Measurements from ENCODE around the gene TTC39B.

The TTC39B gene

DNA sequence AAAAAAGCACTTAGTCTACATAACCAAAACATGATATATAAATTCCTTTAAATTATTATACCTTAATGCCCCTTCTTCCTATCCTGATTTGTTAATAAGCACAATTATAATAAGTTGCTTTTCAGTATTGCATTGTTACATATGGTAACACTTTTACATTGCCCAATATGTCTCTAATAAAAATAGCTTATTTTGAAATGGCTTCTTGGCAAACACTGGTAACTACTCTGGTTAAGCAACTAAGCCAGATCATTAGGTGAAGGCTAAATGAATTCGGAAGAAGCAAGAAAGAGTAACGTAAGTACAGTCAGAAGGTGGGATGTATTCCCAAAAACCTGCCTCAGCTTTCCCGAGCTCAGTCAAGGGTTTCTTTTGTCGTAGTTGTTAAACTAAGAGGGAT is 85.3 kb downstream of the TTC39B start:
- DNase-seq = no peak

GRCh38 chr9:15220658-15221318 is 86.2 kb downstream of the TTC39B start:
- no peak for DNase-seq

GRCh38 chr9:15219546-15219945 is 87.5 kb downstream of the TTC39B start:
- no peak for DNase-seq

GRCh38 chr9:15218994-15219393 is 88.0 kb downstream of the TTC39B start:
- no peak for DNase-seq

DNA sequence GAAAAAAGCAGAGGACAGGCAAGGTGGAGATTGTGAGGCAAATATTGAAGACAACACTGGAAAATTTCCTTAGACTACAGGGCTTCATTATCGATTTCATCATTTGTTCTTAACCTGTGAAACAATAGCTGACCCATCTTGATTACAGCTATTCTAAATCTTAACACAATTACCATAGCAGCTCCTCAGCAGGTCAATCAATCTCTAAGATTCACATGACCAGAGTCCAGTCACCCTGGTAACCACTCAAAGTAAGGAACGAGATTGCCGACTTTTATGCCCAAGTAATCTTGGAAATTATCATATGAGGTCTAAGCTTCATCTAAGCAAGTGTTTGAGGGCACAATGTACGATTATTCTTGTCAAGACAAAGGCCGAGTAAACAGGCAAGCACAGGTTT is 93.8 kb downstream of the TTC39B start:
- no peak for DNase-seq

DNA sequence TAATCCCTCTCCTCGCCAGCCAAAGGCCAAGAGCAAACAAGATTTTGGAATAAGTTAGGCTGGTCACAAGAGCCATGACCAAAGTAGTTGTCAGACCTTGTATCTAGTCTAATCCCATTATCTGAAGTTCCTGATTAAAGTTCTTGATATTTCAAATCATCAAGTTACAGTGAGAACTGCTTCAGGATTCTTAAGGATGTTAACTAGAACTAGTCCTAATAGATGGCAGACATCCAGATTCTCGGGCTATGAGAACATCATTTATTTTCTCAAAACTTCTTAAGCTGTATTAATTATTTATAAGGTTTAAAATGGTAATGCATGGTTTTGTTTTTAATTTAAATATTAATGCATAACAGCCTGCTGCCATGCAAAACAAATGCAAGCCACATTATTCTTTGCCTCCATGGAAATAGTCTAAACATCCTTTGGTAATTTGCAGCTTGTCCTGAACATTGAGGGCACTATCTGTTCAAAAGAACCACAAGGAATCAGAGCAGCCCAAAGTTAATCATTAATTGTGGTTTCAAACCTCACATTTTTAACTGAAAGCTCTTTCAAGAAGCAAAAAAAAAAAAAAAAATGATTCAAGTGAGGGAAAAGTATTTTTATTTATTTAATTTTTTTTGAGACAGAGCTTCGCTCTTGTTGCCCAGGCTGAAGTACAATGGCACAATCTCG is 95.1 kb downstream of the TTC39B start:
- DNase-seq = no peak

DNA sequence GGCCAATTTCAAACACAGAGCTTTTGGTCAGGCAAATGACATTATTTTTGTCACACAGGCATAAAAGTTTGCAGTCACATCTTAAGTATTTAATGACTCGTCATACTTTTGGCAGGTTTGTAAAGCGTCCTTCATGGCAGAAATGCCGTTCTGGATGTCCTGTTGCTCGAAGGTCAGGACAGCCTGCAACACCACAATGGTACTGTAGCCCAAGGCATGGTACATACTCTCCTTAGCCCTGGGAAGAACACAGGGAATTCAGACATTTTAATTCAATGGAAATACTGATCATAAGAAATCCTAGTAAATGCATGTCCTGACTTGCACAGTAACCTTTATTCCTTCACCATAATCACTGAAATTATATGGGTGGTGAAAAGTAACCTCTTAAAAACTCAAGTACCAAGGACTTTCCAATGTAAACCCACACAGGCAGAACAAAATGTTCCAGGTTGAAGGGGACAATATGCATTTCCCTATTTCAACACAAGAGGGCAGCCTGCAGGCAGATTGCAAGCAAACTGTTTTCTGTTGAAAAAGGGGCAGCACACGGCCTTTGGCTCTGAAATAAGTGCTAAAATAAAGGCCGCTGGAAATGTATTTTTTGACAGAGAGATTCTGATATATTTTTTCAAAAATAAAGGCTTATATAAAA is 95.7 kb downstream of the TTC39B start:
- peak; percentile 40 for DNase-seq

DNA sequence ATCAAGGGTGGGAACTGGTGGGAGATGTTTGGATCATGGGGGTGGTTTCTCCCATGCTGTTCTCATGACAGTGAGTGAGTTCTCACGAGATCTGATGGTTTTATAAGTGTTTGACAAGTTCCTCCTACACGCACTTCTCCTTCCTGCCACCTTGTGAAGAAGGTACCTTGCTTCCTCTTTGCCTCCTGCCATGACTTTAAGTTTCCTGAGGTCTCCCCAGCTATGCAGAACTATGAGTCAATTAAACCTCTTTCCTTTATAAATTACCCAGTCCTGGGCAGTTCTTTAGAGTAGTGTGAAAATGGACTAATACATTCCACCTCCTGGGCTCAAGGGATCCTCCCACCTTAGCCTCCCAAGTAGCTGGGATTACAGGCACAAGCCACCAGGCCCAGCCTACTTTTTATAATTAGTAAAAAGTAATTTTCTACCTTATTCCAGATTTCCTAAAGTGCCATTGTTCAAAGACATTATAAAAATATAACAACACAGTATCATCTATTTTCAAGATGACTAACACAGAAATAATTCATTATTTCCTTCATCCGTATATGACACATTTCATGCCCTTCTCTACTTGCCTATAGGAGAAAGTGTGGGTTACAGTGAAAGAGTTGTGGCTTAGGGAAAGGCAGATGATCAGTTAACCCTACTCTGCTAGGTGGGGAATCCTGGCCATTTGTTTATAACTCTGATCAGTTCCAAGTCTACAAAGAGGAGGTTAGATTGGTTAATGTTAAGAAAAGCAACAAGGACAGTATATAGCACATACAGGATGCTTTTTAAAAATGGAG is 99.9 kb downstream of the TTC39B start:
- no peak for DNase-seq

DNA sequence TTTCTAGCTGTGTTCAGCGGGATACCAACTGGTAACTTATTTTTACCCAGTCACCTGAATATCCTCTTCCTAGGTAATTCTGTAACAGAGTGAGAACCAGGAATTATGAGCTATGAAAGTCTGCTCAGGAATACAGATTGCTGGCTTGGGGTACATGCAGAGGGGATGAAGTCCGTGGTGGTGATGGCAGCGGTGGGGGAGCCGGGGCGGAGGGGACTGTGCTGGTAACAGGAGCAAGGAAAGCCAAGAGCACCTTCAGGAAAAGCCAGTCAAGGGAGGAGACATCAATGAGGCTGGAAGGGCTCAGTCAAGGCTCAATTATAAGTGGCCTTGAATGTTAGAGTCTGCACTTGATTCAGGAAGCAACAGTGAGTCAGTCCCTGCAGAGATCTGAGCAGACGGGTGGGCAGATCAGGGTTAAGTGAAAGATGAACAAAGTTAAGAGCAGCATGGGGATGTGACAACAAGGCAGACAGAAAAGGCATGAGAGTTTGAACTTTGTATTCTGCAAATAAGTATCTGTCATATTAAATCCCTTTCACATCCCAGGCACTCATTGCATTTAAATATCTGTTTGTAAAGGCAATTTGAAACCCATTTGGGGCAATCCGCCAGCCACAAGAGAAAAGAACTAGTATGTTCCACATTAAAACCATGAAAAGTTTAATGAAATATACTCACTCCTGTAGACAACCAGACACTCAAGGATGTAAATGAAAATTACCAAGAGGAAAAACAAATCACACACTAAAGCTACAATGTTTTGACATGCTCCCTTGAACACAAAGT is 101.2 kb downstream of the TTC39B start:
- no peak for DNase-seq

- DNase-seq = no peak
These were observed 103.4 kb downstream of the TTC39B start for GRCh38 chr9:15203581-15203980.

DNA sequence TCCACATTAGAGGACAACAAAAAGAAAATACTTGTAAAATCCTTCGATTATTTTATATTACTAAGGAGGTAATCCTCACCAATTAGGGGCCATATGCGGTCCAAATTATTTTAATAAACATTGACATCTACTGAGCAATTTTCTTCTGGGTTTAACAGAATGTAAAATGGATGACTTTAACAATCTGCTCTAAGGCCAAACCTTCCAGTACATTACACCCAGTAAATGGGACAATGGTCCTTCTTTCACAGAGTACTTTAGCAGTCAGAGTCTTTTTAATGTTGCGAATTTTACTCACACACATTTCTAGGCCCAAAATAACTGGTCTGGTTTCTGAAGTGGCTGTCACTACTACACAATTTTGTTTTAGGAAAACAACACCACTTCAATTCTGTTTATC is 106.9 kb downstream of the TTC39B start:
- no peak for DNase-seq

- no peak for DNase-seq
These were observed 114.2 kb downstream of the TTC39B start for GRCh38 chr9:15192856-15193255.

DNA sequence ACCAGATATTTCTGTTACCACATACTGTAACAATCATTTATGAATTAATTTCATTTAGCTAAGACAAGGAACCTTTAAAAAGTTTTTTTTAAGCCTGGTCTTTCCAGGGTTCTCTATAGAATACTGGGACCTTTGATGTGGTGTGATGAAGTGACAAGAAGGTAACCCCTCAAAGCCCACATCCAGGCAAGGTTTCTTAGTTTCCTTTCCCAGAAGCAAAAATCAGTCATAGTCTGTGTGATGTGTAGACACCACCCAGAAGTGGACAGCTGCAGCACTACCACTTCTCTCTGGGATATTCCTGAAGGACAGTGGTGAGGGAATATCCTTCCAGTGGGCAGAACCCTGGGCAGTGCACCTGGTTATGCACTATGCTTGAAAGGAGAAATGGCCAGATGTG is 115.6 kb downstream of the TTC39B start:
- no peak for DNase-seq

GRCh38 chr9:15189481-15189880 is 117.5 kb downstream of the TTC39B start:
- DNase-seq = no peak

GRCh38 chr9:15187589-15187988 is 119.4 kb downstream of the TTC39B start:
- DNase-seq = no peak

GRCh38 chr9:15182730-15183129 is 124.3 kb downstream of the TTC39B start:
- DNase-seq = no peak

DNA sequence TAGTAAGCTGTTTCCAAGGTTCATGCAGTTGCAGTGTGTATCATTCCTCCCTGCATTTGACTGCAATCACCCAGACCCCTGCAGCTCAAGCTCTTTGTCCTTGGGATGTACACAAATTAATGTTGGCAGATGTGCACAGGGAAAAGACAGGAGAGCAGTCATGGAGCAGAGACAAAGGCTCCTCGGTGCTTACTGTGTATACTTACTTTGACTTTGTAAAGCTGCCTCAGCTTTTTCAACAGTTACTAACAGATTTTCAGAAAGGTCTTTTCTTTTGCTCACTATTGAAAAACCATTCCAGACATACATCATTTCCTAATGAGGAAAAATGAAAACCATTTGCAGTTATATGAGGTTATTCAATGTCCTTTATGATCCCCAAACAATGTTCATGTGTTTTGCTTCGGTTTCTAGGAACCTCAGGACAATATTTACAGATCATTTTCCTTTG is 124.9 kb downstream of the TTC39B start:
- no peak for DNase-seq

DNA sequence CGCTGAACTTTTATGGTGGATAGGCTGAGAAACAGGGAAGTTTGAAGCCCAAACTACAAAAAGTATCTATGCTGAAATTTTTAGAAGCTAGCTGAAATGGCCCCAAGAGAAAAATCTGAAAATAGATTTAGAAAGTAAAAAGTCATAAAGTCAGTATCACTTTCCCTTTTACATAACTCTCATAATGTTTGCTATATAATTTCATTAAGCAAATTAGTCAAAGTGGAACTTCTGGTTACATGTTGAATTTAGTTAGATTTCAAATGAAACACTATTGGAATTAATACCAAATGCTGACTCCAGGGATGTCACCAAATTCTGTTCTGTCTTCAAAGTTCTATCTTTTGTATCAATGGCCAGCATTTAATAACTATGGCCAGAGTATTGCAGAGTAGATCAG is 126.9 kb downstream of the TTC39B start:
- no peak for DNase-seq

DNA sequence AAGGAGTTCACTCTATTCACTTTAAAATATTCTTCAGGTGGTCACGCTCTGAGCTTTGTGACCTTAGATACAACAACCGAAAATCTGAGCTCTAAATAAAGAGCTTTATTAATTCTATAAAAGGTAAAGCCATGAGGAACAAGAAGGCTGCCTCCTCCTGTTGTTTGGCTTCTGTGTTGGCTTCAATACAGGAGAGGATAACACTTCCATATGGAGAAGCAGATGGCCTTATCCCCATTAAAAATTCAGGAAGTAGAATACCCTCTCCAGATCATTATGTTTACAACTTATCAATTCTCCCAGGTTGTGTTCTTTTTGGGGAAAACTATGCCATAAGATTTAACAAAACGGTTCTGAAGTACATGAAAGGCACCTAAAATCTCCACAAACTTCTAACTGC is 128.4 kb downstream of the TTC39B start:
- DNase-seq = no peak

DNA sequence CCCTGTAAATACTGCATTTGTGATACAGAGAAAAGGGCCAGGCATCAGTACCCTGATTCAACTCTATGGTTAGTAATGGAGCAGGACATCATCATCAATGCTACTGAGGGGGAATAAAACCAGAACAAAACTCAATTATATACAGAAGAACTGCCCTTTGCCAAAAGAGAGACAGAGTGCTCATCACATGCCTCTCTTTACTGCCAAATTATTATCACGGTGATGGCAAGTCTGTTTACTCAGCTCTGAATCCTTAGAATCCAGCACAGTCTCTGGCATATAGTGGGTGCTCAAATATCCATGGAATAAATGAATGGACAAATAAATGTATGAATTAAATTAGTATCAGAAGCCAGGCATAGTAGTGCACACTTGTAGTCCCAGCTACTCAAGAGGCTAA is 130.2 kb downstream of the TTC39B start:
- no peak for DNase-seq

DNA sequence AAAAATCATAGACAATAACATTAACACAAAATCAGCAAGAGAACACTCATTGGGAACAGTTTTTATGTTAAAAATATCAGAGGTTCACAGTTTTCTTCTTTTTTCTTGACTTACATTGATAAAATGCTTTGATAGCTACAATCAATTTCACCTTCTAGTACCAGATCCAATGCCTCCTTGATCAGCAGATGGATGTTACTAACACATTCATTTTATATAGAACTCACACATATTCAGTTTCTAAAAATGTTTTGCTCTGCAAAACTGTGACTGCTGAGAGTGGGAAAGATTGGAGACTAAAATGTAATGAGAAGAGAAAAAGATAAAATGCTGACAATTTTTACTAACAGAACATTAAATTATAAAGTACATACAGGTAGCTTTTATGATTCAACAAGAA is 143.1 kb downstream of the TTC39B start:
- DNase-seq = no peak

GRCh38 chr9:15161753-15162152 is 145.3 kb downstream of the TTC39B start:
- DNase-seq = no peak

- no peak for DNase-seq
These were observed 146.3 kb downstream of the TTC39B start for GRCh38 chr9:15160673-15161072.

Data from activated CD4-positive, alpha-beta T cell treated with anti-CD3 and anti-CD28 coated beads, Interleukin-2, amount 50 U/mL, for 4 hours (primary cell).